Fibroblast of skin of abdomen (primary cell): ENCODE data around the gene LRSAM1.

Experiments used
- DNase-seq: peaks from one replicate; pipeline ENCODE4 v3.0.0-alpha.2; 2013

The LRSAM1 gene

DNA sequence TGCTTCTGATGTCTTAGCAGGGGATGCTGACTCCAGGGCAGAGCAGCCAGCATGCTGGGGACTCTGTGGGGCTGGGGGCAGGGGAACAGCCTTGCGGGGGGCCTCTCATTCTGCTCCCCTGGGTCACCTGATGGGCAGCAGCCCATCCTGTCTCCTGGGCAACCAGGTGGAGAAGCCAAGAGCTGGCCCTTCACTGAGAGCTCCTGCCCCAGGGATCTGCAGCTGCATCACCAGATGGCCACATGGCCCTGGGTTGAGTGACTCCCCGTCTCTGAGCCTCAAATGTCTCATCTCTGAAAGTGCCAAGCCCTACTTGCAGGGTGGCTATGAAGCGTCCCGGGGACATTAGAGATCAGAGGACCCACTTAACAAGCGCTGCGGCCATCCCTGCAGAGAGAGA, 49.1 kb downstream of the LRSAM1 start:
- DNase-seq: no peak

DNA sequence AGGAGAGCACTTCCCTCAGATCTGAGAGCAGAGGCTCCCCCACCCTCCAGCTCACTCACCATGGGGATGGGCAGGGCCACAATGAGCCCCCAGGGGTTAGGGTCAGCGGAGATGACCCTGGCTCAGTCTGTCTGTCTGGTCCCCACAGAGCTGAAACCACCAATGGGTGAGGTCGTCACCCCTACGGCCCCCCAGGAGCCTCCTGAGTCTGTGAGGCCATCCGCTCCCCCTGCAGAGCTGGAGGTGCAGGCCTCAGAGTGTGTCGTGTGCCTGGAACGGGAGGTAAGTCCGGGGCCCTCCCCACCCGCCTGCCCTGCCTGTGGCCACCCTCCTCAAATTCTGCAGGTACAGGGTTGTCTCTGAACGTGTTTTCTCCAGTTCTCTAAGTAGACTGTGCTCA, 49.6 kb downstream of the LRSAM1 start:
- no peak for DNase-seq

DNA sequence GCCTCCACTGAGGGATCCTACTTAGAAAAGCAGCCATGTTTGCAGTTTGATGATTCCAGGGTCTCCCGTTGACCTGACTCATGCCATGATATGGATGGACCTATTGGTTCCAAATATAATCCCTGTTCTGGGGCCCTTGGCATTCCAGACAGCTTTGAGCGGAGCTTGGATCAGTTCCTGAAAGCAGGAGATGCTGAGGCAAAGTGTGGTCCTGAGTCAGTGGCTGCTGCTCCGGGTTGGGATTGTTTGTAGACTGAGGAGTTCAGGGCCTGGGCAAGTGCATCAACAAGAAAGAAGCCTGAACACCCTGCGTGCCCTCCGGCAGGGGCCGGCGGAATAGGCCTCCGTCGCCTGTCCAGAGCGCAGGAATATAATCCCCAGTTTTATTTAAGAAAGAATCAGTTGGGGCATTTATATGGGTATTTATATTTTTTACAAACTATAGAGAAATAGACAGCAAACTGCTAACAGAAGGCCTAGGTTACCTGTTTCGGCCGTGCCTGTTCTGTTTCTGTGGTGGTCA, 50.6 kb downstream of the LRSAM1 start:
- DNase-seq: no peak

DNA sequence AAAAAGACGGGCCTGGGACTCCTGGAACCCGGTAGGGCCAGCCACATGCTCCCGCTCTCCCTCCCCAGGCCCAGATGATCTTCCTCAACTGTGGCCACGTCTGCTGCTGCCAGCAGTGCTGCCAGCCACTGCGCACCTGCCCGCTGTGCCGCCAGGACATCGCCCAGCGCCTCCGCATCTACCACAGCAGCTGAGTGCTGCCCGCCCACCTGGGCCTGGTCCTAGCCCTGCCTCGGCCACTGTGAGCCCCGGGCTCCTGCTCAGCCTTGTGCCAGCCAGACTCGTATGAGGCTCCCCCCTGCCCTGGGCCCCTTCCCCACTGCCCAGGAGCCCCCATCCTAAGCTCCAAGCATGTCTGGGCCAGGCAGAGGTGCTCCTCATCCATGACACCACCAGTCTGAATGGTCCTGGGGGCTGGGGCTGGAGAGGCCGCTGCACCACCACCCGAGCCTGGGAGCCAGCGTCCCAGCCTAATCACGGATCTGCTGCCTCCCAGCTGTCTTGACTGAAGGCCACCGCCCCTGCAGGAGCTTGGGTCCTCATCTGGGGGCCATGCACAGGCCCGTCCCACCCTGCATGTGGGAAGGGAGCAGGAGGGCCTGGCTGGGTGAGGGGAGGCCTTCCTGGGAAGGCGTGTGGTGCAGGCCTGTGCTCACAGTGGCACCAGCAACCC, 51.5 kb downstream of the LRSAM1 start:
- DNase-seq: no peak

DNA sequence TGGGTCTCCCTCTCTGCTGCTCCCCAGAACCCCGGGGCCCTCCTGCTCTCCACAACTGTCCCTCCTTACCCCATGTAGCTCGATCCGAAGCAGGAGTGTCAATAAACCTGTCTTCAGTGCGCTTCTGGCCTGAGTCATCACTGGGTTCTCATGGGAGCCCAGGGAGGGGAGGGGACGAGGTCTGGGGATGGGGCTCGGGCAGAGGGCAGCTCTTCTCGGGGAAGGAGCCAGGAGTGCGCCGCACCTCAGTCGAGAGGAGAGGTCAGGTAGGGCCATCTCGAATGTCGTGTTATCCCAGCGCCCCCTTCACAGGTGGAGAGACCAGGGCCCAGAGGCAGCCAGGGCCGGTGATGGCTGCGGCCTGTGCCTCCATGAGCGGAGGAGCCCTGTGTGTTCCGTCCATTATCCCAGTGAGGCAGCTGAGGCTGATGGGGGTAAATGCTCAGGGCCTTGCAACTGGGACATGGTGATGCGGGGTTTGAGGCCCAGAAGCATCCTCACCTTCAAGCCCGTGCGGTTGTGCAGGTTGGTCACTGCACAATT, 52.1 kb downstream of the LRSAM1 start:
- no peak for DNase-seq

DNA sequence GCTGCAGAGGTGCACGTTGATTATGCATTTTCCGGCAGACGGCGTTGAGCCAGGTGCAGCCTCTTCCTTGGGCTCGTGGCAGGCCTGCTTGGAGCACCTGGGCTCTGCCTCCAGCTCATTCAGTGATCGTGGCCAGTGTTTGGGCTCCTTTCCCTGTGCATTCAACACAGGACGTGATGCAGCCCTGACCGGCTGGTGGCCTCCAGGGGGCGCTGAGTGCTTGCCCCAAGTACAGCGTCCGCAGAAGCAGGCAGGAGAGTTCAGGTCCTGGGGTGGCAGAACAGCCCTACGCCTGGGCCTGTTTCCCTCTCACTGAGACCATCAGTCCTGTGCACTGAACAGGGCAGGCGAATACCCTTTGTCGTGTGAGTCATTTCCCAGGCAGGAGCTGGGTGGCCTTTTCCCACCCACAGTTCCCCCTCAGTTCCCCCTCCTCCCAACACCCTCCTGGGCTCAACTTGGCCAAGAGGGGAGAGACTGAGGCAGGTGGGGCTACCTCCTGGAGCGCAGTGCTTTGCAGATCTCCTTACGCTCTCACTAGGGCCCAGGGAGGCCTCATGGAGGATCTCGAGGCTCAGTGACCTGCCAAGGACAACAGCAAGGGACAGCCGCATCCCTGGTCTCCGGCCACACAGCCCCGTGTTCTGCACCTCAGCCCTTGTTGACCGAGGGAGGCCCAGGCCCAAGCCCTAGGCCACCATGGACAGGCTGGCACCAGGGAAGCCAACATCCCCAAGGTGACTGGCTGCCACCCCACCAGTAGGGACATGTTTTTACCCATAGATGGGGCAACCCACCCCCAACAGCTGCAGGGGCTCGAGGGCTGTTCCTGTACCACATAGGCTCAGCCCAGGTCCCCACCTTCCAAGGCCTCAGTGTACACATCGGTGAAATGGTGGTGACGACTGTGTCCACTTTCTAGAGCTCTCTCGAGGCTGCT, 52.9 kb downstream of the LRSAM1 start:
- peak; percentile 79 for DNase-seq

DNA sequence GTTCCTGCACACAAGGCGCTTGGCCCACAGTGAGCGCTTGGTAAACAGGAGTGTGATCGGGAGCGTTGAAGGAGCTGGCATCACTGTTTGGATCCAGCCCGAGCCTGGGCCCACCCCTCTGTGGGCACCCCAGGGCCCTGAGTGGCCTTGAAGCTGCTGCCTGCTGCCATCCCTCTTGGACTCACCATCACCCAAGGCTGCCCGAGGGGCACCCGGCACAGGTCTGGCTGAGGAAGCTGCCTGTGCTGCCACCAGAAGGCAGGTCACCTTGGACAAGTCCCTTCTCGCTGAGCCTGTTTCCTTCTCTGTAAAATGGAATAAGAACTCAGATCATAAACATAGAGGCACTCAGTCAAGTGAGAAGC, 53.6 kb downstream of the LRSAM1 start:
- DNase-seq: no peak

DNA sequence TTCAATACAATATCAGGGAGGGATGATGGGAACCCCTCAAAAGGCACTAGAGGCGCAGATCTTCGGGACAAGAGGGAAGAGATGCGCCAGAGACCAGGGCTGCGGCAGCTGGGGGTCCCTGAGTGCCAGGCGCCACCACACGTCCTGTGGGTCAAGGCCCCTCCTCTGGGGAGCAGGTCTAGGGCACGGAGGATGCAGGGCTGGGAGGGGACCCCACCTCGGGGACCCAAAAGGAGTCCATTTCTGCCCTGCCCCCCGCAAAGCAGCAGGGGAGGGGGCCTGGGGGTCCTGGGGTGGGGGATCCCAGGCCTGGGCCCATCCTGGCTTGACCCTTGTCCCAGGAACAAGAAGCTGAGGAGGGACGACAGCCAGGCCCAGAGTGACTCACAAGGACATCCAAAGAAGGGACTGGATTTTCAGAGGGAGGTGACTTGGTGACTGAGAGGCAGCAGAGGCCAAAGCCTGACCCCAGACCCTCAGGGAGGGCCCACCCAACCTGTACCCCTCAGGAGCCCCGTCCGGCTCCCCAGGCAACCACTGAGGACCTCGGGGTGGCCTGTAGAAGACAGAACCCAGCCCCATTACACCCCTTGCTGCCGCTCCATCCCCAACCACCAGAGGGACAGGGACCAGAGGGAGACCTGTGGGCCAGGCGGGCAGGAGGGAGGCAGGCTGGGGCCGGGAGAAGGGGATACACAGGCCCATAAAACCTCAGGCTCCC, 54.2 kb downstream of the LRSAM1 start:
- DNase-seq: peak; percentile 46

DNA sequence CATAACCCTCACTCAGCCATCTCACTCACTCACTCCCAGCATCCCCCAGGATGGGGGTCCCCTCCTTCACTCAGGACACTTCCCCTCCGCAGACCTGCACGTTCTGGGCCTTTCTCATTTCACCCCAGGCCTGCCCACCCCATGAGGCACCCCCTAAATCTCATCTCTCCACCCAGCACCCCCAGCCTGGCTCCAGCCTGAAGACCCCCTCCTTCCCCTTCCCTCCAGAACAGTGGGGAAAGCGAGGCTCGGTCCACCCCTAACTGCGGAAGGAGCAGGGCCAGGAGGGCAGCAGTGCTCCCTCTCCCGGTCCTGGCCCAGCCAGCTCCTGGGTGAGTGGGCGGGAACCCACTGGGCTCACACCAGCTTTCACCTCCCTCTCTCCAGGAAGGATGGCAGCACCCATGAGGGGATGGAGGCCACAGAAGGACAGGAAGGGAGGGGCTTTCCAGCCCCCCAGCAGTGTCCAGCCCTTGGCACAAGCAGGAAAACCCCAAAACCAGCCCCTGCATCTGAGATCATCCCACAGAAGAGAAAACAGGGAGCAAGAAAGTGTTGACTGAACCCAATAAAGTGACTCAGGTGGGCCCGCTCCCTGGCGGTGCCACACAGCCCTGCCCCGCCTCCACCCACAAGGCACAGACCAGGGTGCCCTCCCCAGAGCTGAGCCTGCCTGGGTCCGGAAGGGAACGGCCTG, 55.0 kb downstream of the LRSAM1 start:
- DNase-seq: no peak

DNA sequence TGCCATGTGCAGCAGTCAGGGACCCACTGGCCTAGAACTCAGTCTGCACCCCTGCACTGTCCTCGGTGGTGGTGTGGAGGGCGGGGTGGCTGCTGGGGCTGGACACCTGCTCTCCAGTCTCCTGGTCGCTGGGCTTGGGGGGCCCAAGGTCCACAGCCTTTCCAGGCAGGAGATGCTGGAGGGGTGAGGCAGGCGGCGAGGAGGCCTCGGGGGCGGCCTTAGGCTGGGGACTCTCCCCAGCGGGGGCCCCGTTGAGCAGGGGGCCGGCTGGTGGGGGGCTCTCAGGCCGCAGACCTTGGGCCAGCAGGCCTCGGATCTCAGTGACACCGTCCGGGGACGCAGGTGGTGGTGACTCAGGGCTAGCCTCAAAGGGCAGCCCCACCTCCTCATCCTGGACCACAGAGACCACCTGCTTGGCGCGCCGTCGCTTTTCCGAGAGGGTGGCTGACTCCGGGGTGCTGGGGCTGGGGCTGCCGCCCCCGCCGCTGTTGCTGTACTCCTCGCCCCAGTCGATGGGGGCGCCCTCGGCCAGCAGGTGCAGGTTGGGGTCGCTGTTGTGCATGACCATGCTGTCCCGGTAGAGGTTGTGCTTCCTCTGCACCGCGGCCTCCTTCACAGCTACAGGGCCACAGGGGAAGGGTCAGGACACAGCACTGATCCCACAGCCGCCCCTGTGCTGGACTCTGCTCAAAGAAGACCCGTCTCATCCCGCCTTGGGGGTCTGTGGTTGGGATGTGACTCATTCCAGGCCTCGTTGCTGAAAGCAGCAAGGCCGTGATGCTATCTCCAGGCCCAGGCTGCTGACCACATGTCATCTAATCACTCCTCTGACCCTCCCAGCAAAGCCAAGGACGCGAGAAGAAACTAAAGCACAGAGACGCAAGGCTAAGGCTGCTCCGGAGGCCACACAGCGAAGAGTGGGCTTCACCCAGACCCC, 55.8 kb downstream of the LRSAM1 start:
- DNase-seq: no peak

DNA sequence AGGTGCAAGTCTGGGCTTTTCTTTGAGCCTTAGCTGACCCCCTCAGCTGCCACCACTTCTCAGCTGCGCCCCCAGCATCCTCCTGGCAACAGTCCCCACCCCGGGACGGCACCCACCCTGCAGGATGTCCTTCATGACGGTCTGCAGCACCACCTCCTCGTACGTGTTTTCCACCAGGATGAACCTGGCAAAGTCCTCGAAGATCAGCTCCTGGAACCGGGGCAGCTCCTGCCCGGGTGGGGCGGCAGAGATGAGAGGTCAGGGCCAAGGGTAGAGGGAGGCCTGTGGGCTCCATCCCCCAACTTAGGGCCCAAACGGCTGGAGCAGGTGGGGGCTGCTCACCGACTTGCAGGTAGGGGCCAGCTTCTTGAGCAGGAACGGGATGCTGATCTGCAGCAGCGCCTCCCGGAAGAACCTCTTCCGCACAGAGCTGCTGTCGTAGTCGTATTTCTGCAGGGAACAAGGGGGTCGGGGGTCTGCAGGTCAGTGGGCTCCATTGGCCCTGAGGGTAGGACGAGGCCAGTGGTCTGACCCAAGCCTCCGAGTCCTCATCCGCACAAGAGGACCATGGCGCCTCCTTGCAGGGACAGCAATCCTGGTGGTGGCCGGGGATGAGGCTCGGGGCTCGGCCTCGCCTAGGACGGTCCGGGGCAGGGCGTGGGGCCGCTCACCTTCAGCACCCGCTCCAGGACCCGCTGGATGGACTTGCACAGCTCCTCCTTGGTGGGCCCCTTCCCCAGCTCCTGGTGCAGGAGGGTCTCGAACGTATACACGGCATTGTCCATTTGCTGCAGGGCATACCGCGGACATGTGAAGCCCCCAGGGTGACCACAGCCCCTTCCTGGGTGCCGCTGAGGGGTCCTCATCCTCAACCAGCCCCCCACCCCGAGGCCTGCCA, 56.7 kb downstream of the LRSAM1 start:
- no peak for DNase-seq

DNA sequence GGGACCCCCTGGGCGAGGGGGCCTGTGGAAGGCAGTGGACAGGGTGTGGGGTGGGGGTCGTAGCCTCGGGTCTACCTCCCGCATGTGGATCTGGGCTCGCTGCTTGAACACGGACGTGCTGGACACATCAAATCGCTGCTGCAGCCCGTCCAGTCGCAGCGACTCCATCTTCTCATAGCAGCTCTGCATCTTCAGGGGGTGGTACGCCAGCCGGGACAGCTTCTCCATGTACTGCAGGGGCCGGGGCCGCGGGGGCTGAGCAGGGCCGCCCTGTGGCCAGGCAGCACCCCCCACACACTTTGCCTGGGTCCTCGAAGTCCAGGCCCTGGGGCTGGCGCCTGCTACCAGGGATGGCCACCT, 57.6 kb downstream of the LRSAM1 start:
- no peak for DNase-seq

DNA sequence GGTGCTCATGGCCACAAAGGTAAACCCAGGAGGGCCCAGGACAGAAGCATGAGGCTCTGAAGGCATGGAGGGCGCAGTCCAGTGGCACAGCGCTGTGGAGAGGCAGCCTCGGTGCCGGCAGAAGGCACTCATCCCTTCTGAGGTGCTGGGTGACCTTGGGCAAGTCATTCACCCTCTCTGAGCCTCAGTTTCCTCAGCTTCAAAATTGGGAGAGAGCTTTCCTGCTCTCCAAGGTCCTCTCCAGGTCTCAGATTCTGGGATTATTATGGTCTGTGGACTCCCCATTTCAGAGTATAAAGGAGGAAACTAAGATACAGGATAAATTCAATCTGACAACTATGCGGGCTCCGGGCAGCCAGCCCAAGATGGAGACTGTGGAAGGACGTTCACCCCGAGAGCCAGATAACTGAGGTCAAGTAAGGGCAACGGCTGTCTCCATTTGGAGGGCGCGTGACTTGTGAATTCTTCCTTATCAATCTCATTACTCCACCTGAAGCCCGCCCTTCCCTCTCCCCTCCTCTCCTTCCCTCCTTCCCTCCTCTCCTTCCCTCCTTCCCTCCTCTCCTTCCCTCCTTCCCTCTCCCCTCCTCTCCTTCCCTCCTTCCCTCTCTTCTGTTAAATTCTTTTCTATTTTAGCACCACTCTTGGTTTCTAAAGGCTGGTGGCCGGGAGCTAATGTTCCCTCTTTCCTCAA, 58.1 kb downstream of the LRSAM1 start:
- no peak for DNase-seq

DNA sequence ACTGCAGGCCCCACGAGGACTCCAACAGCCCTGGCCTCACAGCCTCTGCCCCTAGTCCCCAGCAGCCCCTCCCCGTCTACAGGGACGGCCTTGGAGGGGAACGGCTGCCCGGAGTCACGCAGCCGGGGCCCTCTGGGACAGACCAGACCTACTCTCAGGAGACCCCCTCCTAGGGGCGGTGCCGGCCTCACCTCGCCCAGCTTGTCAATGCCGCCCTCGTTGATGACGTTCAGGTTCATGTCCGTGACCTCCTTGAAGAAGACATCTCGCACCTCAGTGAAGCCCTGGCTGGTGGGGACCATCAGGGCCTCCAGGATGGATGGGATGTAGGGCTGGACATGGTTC, 58.6 kb downstream of the LRSAM1 start:
- DNase-seq: no peak

DNA sequence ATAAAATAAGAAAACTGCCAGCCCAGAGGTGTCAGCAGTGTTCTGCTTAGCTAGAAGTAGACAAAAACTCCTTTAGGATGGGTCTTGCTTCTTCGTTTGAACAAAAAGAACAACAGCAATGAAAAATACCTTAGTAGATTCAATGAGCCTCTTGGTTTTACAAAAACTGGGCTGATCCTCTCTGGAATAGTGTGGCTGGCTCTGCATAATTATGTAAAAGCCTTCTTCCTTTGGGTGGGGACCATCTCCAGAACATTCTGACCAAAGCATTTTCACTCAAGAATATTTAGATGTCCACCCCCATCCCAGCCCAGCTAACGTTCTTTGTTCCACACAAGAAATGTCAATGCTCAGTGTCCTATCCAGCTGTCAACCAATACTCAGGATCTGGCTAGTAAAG, 63.2 kb downstream of the LRSAM1 start:
- DNase-seq: no peak

DNA sequence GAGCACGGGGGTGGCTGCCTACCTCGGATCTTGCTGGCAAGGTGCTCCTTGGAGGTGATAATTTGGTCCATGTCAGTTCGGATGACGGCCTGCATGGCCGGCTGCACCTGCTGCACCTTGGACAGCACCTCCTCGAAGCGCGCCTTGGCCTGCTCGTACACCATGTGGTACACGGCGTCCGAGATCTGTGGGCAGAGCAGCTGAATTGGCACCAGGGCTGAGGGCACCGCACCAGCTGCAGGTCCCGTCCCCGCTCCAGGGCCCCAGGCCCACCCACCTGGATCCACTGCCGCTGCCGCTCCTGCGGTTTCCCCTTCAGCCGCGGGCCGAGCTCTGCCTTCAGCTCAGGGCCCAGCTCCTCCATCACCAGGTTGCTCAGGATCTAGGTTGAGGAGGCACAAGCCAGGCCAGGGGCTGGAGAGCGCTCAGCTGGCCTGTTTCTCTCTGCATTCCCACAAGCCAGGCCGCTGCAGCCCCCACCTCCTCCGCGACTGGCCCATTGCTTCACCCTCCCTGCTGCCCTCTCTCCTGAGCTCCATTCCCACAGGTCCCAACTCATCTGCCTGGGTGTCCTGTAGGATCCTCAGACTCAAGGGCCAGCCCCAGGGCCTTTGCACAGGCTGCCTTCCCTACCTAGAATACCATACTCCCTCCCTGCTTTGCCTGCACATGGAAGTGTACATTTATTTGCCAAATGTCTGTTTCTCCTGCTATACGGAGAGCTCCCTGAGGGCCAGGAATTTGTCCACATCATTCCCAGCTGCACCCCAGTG, 65.7 kb downstream of the LRSAM1 start:
- no peak for DNase-seq

DNA sequence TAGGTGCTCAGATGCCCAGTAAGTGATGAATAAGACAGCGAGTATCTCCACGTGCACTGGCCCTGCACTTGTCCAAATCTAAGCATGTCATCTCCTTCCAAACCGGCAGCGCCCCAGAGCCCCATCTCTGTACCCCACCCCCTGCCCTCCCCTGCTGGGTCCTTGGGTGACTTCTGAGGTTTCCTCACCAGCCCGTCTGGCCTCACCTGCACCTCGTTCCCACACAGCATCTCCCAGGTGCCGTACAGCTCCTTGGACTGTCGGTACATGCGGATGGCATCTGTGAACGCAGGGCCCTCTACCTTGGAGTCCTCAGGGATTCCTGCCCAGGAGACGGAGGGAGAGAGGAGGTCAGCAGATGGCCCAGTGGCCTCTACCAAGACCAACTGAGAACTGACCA, 66.3 kb downstream of the LRSAM1 start:
- no peak for DNase-seq

DNA sequence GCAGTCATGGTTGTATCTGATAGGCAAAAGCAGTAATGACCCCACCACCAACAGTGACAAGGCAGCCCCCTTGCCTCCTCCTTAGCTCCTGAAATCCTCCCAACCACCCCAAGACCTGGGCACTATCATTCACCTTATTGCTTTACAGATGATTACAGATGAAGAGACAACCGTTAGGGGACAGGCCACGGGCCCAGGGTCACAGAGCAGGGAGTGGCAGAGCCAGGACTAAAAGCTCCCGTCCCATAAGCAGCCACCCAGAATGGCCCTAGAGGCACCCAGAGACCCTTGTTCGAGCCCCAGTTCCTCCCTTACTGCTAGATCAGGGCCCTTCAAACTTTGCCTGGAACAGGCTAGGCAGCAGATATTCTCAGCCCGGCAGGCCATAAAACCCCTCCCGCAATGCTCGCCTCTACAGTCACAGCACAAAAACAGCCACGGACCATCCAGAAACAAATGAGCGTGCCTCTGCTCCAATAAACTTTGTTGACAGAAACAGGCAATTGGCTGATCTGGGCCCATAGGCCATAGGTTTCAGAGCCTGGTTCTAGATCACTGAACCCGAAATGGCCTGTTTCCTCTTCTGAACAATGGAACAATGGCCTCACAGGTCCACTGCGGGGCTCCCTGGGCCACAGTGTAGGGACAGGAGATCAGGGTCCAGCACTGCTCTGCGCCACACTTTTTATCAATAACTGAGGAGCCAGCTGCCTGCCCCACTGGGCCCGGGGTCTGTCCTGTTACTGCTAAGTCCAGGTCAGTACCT, 67.0 kb downstream of the LRSAM1 start:
- no peak for DNase-seq
